ENCODE measurements around the gene TMEM18.
"Not testable (repeated sequence)": the region's sequence is repeated elsewhere in the genome, so short reads cannot be mapped to it uniquely, and the experiment has no call there.

The TMEM18 gene

GRCh38 chr2:714005-714741, 37.0 kb upstream of the TMEM18 start:
- H3K9me3 ChIP-seq (ENCODE audit: control insufficient read depth, insufficient read depth, low read depth, low read length) = no peaks in the 10 kb centered on the region
- no peak overlapping the region for H3K27ac ChIP-seq (ENCODE audit: low read depth, low read length)
- peaks cover 10% of the 10 kb centered on the region for H3K4me1 ChIP-seq (ENCODE audit: control insufficient read depth, insufficient read depth, low read length)
- no peaks in the 10 kb centered on the region for H3K36me3 ChIP-seq (ENCODE audit: control insufficient read depth, insufficient read depth, low read length)
- H3K9ac ChIP-seq (ENCODE audit: low read length) = no peak overlapping the region
- no peak overlapping the region for H3K4me3 ChIP-seq (ENCODE audit: low read depth, low read length)
- H3K27me3 ChIP-seq (ENCODE audit: control insufficient read depth, insufficient read depth, low read length) = no peaks in the 10 kb centered on the region

- H3K9me3 ChIP-seq (ENCODE audit: control insufficient read depth, insufficient read depth, low read depth, low read length) = no peaks in the 10 kb centered on the region
- no peak overlapping the region for H3K9ac ChIP-seq (ENCODE audit: low read length)
- no peak overlapping the region for H3K27ac ChIP-seq (ENCODE audit: low read depth, low read length)
- no peaks in the 10 kb centered on the region for H3K36me3 ChIP-seq (ENCODE audit: control insufficient read depth, insufficient read depth, low read length)
- H3K4me3 ChIP-seq (ENCODE audit: low read depth, low read length) = no peak overlapping the region
- peaks cover 11% of the 10 kb centered on the region for H3K4me1 ChIP-seq (ENCODE audit: control insufficient read depth, insufficient read depth, low read length)
- H3K27me3 ChIP-seq (ENCODE audit: control insufficient read depth, insufficient read depth, low read length) = no peaks in the 10 kb centered on the region
These were observed 33.9 kb upstream of the TMEM18 start for GRCh38 chr2:710867-711665.

- H3K36me3 ChIP-seq (ENCODE audit: control insufficient read depth, insufficient read depth, low read length) = no peaks in the 10 kb centered on the region
- no peak overlapping the region for H3K27ac ChIP-seq (ENCODE audit: low read depth, low read length)
- no peak overlapping the region for H3K9ac ChIP-seq (ENCODE audit: low read length)
- peaks cover 6% of the 10 kb centered on the region for H3K4me1 ChIP-seq (ENCODE audit: control insufficient read depth, insufficient read depth, low read length)
- H3K9me3 ChIP-seq (ENCODE audit: control insufficient read depth, insufficient read depth, low read depth, low read length) = no peaks in the 10 kb centered on the region
- H3K27me3 ChIP-seq (ENCODE audit: control insufficient read depth, insufficient read depth, low read length) = no peaks in the 10 kb centered on the region
- H3K4me3 ChIP-seq (ENCODE audit: low read depth, low read length) = no peak overlapping the region
These were observed 32.0 kb upstream of the TMEM18 start for GRCh38 chr2:709138-709765.

GRCh38 chr2:708667-709066, 31.5 kb upstream of the TMEM18 start:
- Histone ChIP-seq H3K9ac (ENCODE audit: low read length) (no peak overlapping the region), H3K27ac (ENCODE audit: low read depth, low read length) (no peak overlapping the region), H3K4me3 (ENCODE audit: low read depth, low read length) (no peak overlapping the region)

GRCh38 chr2:705971-706511, 28.8 kb upstream of the TMEM18 start:
- H3K36me3 ChIP-seq (ENCODE audit: control insufficient read depth, insufficient read depth, low read length) = no peaks in the 10 kb centered on the region
- H3K4me1 ChIP-seq (ENCODE audit: control insufficient read depth, insufficient read depth, low read length) = peaks cover 6% of the 10 kb centered on the region
- no peak overlapping the region for H3K27ac ChIP-seq (ENCODE audit: low read depth, low read length)
- H3K27me3 ChIP-seq (ENCODE audit: control insufficient read depth, insufficient read depth, low read length) = no peaks in the 10 kb centered on the region
- H3K4me3 ChIP-seq (ENCODE audit: low read depth, low read length) = no peak overlapping the region
- no peaks in the 10 kb centered on the region for H3K9me3 ChIP-seq (ENCODE audit: control insufficient read depth, insufficient read depth, low read depth, low read length)
- no peak overlapping the region for H3K9ac ChIP-seq (ENCODE audit: low read length)

More at GRCh38 chr2:708667-709066, 31.5 kb upstream of the TMEM18 start:
- no peaks in the 10 kb centered on the region for H3K27me3 ChIP-seq (ENCODE audit: control insufficient read depth, insufficient read depth, low read length)
- H3K4me1 ChIP-seq (ENCODE audit: control insufficient read depth, insufficient read depth, low read length) = peaks cover 6% of the 10 kb centered on the region
- no peaks in the 10 kb centered on the region for H3K9me3 ChIP-seq (ENCODE audit: control insufficient read depth, insufficient read depth, low read depth, low read length)
- no peaks in the 10 kb centered on the region for H3K36me3 ChIP-seq (ENCODE audit: control insufficient read depth, insufficient read depth, low read length)

GRCh38 chr2:702765-703164, 25.6 kb upstream of the TMEM18 start:
- not testable (repeated sequence) for H3K27me3 ChIP-seq (ENCODE audit: control insufficient read depth, insufficient read depth, low read length); H3K4me3 ChIP-seq (ENCODE audit: low read depth, low read length); H3K9ac ChIP-seq (ENCODE audit: low read length); H3K27ac ChIP-seq (ENCODE audit: low read depth, low read length); H3K36me3 ChIP-seq (ENCODE audit: control insufficient read depth, insufficient read depth, low read length); H3K4me1 ChIP-seq (ENCODE audit: control insufficient read depth, insufficient read depth, low read length); H3K9me3 ChIP-seq (ENCODE audit: control insufficient read depth, insufficient read depth, low read depth, low read length)

- Histone ChIP-seq H3K4me1 (ENCODE audit: control insufficient read depth, insufficient read depth, low read length) (no peaks in the 10 kb centered on the region), H3K36me3 (ENCODE audit: control insufficient read depth, insufficient read depth, low read length) (no peaks in the 10 kb centered on the region), H3K4me3 (ENCODE audit: low read depth, low read length) (no peak overlapping the region), H3K27ac (ENCODE audit: low read depth, low read length) (no peak overlapping the region), H3K27me3 (ENCODE audit: control insufficient read depth, insufficient read depth, low read length) (no peaks in the 10 kb centered on the region), H3K9ac (ENCODE audit: low read length) (no peak overlapping the region), H3K9me3 (ENCODE audit: control insufficient read depth, insufficient read depth, low read depth, low read length) (no peaks in the 10 kb centered on the region; the same call in 1 of the 2 replicates)
These were observed 19.9 kb upstream of the TMEM18 start for GRCh38 chr2:696999-697627.

GRCh38 chr2:696463-696862, 19.3 kb upstream of the TMEM18 start:
- no peak overlapping the region for H3K4me3 ChIP-seq (ENCODE audit: low read depth, low read length)

GRCh38 chr2:694906-695510, 17.8 kb upstream of the TMEM18 start:
- Histone ChIP-seq H3K4me1 (ENCODE audit: control insufficient read depth, insufficient read depth, low read length) (no peaks in the 10 kb centered on the region), H3K36me3 (ENCODE audit: control insufficient read depth, insufficient read depth, low read length) (no peaks in the 10 kb centered on the region), H3K27ac (ENCODE audit: low read depth, low read length) (no peak overlapping the region), H3K27me3 (ENCODE audit: control insufficient read depth, insufficient read depth, low read length) (no peaks in the 10 kb centered on the region), H3K4me3 (ENCODE audit: low read depth, low read length) (no peak overlapping the region), H3K9ac (ENCODE audit: low read length) (no peak overlapping the region), H3K9me3 (ENCODE audit: control insufficient read depth, insufficient read depth, low read depth, low read length) (no peaks in the 10 kb centered on the region; the same call in 1 of the 2 replicates)

More at GRCh38 chr2:696463-696862, 19.3 kb upstream of the TMEM18 start:
- no peaks in the 10 kb centered on the region for H3K4me1 ChIP-seq (ENCODE audit: control insufficient read depth, insufficient read depth, low read length)
- no peaks in the 10 kb centered on the region for H3K36me3 ChIP-seq (ENCODE audit: control insufficient read depth, insufficient read depth, low read length)
- H3K27me3 ChIP-seq (ENCODE audit: control insufficient read depth, insufficient read depth, low read length) = no peaks in the 10 kb centered on the region
- H3K27ac ChIP-seq (ENCODE audit: low read depth, low read length) = no peak overlapping the region
- no peaks in the 10 kb centered on the region; the same call in 1 of the 2 replicates for H3K9me3 ChIP-seq (ENCODE audit: control insufficient read depth, insufficient read depth, low read depth, low read length)
- no peak overlapping the region for H3K9ac ChIP-seq (ENCODE audit: low read length)

GRCh38 chr2:694174-694573, 17.0 kb upstream of the TMEM18 start:
- no peak overlapping the region for H3K9ac ChIP-seq (ENCODE audit: low read length)
- no peaks in the 10 kb centered on the region for H3K4me1 ChIP-seq (ENCODE audit: control insufficient read depth, insufficient read depth, low read length)
- no peak overlapping the region for H3K4me3 ChIP-seq (ENCODE audit: low read depth, low read length)
- H3K36me3 ChIP-seq (ENCODE audit: control insufficient read depth, insufficient read depth, low read length) = no peaks in the 10 kb centered on the region
- no peaks in the 10 kb centered on the region for H3K27me3 ChIP-seq (ENCODE audit: control insufficient read depth, insufficient read depth, low read length)
- H3K9me3 ChIP-seq (ENCODE audit: control insufficient read depth, insufficient read depth, low read depth, low read length) = no peaks in the 10 kb centered on the region; the same call in 1 of the 2 replicates
- no peak overlapping the region for H3K27ac ChIP-seq (ENCODE audit: low read depth, low read length)
